ENCODE measurements around the gene RARS1.

The RARS1 gene

DNA sequence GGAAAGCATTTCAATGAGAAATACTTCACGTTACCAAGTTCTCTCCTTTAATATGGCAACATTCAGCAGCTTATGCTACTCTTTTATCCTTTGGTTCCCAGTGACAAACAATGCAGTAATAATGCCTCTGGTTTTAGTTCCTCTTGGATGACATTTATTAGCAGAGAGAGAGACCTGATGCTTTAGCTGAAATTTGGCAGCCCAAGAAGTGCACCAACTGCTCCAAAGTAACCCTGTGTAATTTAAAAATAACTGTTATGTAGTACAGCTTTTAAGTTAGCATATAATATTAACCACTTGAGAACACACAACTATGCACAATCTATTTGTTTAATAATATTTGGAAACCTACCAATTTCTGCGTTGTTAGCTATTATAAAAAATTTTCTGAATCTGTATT lies 71.1 kb downstream of the RARS1 start:
- Histone ChIP-seq H3K9ac (ENCODE audit: low read depth, low read length) (no peak overlapping the region), H3K36me3 (ENCODE audit: insufficient read depth, low read length) (peaks cover 15% of the 10 kb centered on the region), H3K9me3 (ENCODE audit: control insufficient read depth, insufficient read depth, low read length) (no peaks in the 10 kb centered on the region), H3K4me1 (ENCODE audit: insufficient read depth, low read length) (no peaks in the 10 kb centered on the region)

DNA sequence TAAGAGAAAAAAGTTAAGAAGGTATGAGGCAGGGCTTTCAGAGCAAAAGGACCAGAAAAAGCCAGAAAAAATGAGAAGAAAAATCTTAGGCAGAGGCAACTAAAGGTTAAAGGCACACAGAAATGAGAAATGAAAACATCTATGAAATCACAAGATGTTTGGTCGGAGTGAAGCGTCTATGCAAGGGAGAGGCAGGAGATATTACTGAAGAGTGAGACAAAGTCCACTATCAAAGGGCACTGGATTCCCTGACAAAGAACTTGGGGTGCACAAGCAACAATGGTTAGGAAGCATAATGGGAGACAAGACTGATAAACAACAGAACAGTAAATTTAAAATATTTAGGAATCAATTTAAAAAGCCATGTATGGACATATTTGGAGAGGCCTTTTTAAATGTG lies 76.0 kb downstream of the RARS1 start:
- no peak overlapping the region for H3K9ac ChIP-seq (ENCODE audit: low read depth, low read length)
- no peaks in the 10 kb centered on the region for H3K4me1 ChIP-seq (ENCODE audit: insufficient read depth, low read length)
- no peaks in the 10 kb centered on the region for H3K9me3 ChIP-seq (ENCODE audit: control insufficient read depth, insufficient read depth, low read length)
- H3K36me3 ChIP-seq (ENCODE audit: insufficient read depth, low read length), result peaks cover 6% of the 10 kb centered on the region

DNA sequence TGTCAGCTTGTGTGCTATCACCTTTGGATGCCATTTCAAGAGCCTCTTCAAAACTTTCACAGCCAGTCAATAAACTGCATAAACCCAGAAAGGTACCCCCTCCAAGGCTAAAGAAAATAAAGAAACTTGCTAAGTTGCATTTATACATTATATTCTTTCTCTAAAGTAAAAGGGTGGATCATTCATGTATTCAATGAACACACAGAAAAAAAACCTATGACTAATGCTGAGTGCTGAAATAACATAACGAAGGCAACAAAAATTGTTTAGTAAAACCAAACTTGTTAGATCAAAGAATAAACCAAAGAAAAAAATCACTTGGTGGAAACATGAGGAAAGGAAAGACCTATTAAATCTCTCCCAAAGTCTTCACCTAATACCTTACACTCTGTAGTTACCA lies 77.7 kb downstream of the RARS1 start:
- no peak overlapping the region for H3K9ac ChIP-seq (ENCODE audit: low read depth, low read length)
- H3K36me3 ChIP-seq (ENCODE audit: insufficient read depth, low read length), result peaks cover 6% of the 10 kb centered on the region
- no peaks in the 10 kb centered on the region for H3K4me1 ChIP-seq (ENCODE audit: insufficient read depth, low read length)
- H3K9me3 ChIP-seq (ENCODE audit: control insufficient read depth, insufficient read depth, low read length), result no peaks in the 10 kb centered on the region

DNA sequence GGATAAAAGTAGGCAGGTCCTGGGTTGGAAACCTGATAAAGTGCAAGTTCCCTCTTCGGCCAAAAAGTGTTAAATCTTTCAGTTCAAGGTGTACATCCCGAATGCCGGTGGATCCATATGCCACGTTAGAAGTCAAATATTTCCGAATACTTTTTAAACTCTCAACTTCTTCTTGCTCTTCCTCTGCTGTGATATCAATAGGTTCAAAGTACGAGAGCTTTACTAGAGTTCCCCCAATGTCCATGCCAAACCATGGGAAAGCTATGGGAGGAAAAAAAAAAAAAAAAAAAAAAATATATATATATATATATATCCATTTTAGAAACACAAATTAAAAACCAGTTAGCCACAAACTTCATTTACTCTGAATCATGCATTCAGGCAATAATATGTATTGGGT lies 82.5 kb downstream of the RARS1 start:
- Histone ChIP-seq H3K4me1 (ENCODE audit: insufficient read depth, low read length) (no peaks in the 10 kb centered on the region), H3K36me3 (ENCODE audit: insufficient read depth, low read length) (peaks cover 6% of the 10 kb centered on the region; the same call in 1 of the 2 replicates), H3K9ac (ENCODE audit: low read depth, low read length) (no peak overlapping the region), H3K9me3 (ENCODE audit: control insufficient read depth, insufficient read depth, low read length) (no peaks in the 10 kb centered on the region)

All from ES-I3 (cell line).